GM21576 (cell line): ENCODE data around the gene FOXK1.

Source experiments
- ATAC-seq: cut with Tn5 transposase; IDR thresholded peaks from one replicate; pipeline ENCODE4 v1.9.1; 2021; ENCODE audit warnings: mild to moderate bottlenecking, moderate library complexity; ENCODE audit not compliant: unreplicated experiment

The FOXK1 gene

DNA sequence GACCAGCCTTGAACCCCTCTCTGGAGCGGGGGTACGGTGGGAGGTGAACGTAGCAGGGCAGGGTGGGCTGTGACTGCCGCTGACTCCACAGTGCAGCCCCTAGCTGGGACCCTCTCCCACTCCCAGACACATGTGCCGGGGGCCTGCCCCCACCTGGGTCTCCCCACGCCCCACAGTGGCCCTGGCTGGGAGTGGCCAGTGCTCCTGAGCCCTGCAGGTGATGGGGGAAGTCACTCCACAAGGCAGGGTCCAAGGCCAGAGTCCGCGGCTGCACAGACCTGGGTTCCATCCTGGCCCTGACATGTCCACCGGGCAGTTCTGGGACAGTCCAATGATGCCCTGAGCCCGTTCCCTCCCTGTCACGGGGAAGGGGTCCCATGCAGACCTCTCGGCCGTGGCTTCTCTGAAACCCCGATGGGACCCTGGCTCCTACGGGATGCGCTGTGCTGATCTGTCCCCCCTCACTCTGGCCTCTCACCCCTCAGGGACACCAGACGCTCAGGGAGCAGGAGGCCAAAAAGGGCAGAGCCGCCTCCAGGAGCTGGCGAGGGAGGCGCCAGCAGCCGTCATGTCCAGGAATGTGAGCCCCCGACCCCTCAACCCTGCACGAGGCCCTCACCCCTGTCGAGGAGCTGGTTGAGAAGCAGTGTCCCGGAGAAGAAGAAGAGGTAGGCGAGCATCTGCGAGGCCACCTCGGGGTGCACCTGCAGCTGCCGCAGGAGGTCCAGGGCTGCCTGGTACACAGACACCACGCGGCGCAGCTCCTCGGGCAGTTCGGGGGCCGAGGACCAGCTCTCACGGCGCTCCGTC, 133.7 kb downstream of the FOXK1 start:
- ATAC-seq, result no peak

GRCh38 chr7:4816419-4817080, 134.5 kb downstream of the FOXK1 start:
- ATAC-seq, result no peak

DNA sequence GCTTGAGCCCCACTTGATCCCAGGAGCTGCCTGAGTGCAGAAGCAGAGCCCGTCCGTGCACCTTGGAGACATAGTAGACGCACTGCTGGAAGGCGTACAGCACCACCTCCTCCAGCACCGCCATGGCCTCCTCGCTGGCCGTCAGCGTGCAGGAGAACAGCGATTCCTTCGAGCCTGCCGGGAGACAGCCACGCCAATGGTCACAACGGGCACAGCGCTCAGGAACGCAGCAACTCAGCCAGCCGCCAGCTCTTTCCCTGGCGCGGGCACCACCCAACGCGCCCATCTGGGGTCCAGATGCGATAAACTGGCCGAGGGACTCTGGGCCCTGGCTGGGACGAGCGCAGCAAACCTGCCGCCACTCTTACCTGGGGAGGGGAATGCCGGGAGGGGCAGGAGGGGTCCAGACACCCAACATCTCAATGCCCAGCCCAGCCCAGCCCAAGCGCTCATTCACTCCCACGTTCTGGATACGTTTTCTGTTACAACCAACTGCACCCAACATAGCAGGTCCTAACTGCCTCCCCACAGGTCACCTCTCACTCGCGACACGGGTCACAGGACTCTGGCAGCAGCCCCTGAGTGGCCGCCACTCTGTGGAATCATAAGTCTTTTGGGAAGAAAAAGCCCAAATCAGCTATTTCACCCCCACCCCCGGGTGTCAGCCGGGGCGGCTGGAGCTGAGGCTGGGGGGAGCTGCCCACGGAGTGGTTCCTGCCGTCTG, 135.2 kb downstream of the FOXK1 start:
- ATAC-seq, result no peak

- ATAC-seq, result no peak
Observed at GRCh38 chr7:4818000-4818794, 136.1 kb downstream of the FOXK1 start.

DNA sequence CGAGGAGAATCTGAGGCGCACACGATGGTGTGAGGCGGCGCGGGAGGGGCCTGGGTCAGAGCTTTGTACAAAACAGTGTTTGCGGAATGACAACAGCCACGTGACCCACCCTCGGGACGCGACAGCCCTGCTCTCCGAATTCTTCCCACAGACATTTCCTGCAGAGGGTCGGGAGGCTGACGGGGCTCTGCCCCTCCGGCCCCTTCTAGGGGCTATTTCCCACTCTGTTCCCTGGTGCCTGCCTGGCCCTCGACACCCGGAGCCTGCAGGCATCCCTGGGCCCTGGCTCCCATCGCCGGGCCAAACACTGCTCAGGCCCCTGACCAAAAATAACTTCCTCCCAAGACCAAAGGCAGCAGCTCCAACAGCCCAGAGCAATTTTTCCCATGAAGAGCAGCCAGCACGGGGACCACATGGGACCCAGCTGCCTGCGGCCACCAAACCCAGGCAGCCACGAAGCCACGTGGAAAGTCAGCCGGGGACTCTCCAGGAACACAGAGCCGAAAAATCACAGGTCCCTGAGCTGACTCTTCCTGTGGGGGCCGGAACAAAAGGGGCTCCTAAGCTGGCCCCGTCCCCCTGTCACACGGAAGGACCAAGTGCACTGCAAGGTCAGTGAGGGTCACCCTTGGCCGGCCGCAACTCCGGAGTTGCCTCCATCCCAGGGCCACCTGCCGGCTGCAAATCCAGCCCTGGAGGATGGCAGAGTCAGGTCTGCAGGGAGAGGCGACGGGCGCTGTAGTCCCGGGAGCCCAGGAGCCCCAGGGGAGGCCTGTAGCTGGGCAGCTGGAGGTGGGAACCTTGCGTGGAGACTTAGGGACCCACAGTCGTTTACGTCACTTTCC, 137.7 kb downstream of the FOXK1 start:
- ATAC-seq, result no peak

- ATAC-seq, result no peak
Observed at GRCh38 chr7:4820405-4820966, 138.4 kb downstream of the FOXK1 start.
